T-helper 2 cell (primary cell): Measurements from ENCODE around the gene GPS1.

Source experiments
- DNase-seq, 5 experiments: peaks; one replicate each; pipeline versions ENCODE4 v3.0.0 to v3.0.0-alpha.2; 2012 to 2022

The GPS1 gene

DNA sequence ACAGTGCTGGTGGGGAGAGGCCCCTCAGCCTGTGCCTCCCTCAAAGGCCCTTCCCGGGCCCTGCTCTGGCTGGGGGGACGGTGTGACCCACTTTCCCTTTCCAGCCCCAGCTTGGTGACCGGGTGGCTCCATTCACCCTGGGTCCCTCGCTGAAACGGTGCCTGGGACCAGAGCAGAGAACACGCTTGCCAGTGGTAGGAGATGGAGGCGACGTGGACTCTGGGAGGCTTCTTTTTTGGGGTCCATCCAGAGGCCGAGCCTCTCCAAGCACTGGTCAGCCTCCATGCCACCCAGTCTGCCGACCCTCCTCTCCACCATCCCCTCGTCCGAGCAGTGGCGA lies 36.8 kb upstream of the GPS1 start:
- no peak for DNase-seq

DNA sequence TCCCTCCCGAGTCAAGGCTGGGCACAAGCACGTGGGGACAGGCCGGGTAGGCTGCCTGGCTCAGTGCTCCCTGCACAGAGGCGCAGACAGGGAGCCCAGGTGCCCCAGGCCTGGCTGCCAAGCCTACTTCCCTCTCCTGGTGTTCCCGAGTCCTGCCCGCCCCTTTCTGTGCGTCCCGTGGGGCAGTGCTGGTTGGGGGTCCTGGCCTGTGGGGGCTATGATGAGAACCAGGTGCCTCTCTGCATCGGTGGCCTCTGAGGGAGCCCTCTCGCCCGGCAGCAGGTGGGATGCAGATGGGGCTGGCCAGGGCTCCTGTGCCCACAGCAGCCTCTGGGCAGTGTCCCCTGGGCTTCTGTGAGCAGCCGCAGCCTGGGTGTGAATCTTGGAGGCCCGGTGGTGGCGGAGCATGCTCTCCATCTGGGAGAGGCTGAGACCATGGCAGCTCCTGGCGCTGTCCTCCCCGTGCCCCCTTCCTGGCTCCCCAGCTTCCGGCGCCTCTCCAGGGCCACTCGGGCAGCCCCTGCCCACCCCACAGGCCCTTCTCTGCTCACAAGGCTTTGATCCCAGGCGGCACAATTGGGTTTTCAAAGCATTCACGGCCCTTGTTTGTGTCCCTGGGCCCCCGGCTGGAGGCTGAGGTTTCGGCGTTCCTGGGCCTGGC lies 36.3 kb upstream of the GPS1 start:
- no peak for DNase-seq

DNA sequence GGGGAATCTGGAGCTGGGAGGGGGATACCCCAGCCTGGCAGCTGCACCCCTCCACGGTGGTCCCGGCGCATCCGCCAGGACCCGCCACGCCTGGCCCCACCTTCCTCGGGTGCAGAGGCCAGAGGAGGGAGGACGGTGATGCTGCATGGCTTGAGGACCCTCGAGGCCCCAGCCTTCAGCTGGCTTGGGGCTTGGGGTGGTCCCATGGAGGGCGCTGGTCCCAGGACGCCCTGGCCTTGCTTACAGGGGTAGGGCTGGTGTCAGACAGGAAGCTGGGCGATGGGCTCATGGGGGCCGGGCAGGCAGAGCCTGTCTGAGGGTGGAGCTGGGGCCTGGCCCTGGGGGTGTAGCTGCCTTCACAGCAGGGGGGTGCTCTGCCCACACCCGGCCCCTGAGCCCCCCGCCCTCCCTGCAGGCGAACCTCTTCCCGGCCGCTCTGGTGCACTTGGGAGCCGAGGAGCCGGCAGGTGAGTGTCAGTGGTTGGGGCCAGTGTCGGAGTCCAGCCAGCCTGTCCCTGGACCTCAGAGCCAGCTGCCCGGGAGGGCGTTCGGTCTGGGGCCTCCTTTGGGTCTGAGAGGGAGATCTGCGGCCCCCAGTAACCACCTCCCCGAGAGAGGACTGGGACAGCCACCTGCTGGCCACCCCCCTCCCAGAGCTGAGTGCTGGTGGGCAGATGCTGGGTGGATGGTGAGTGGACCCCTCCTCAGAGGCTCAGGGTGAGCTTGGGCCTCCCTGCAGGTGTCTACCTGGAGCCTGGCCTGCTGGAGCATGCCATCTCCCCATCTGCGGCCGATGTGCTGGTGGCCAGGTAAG lies 35.4 kb upstream of the GPS1 start:
- no peak for DNase-seq

- DNase-seq: no peak
These were observed 34.7 kb upstream of the GPS1 start for GRCh38 chr17:82016875-82017459.

GRCh38 chr17:82017612-82018151 lies 34.0 kb upstream of the GPS1 start:
- no peak for DNase-seq

GRCh38 chr17:82018152-82018988 lies 33.3 kb upstream of the GPS1 start:
- DNase-seq: no peak

DNA sequence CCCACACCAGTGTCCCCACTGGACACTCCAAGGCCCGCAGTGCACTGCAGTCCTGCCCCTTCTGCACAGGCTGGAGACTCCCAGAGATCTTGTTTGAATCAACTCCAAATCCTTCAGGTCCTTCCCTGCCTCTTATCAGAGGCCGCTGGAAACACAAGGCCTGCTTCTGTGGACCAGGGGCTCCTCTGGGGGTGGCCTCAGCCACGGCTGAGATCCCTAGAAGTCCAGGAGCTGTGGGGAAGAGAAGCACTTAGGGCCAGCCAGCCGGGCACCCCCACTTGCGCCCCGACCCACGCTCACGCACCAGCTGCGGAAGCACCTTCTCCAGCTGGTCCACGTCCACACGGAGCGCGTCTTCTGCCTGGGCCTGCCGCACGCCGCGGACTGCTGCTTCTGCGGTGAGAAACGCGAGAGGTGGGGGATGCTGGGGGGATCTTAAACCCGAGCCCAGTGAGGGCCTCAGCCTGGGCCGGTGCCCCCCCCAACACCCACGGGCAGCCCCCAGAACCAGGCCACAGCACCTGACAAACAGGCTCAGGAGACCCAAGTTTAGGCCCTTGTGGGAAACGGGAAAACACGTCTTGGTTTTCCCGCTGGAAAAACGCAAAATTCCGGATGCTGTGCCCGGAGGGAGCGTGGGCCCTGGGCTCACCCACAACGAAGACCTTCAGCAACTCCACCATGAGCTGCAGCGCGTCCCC lies 32.6 kb upstream of the GPS1 start:
- no peak for DNase-seq

GRCh38 chr17:82019690-82020571 lies 31.8 kb upstream of the GPS1 start:
- peak; percentile 28 to 57 (median 44) for DNase-seq

- DNase-seq: no peak
These were observed 31.1 kb upstream of the GPS1 start for GRCh38 chr17:82020572-82021106.

GRCh38 chr17:82021107-82021899 lies 30.4 kb upstream of the GPS1 start:
- peak in 3 of 5 experiments; percentile 35 to 66 (median 41) for DNase-seq

GRCh38 chr17:82021900-82022309 lies 29.8 kb upstream of the GPS1 start:
- DNase-seq: no peak

- DNase-seq: no peak
These were observed 29.3 kb upstream of the GPS1 start, which contains the start of gene CENPX for GRCh38 chr17:82022310-82022980. Gene CENPX (minus strand): TSS chr17:82022878. CDS start chr17:82022861, 17 bp downstream.

GRCh38 chr17:82022981-82023446 lies 28.7 kb upstream of the GPS1 start, which contains the start of gene LRRC45:
Gene LRRC45 (plus strand): TSS chr17:82023305. CDS start chr17:82023644, 339 bp downstream.
- DNase-seq: peak; percentile 99 to 100 (median 99)

DNA sequence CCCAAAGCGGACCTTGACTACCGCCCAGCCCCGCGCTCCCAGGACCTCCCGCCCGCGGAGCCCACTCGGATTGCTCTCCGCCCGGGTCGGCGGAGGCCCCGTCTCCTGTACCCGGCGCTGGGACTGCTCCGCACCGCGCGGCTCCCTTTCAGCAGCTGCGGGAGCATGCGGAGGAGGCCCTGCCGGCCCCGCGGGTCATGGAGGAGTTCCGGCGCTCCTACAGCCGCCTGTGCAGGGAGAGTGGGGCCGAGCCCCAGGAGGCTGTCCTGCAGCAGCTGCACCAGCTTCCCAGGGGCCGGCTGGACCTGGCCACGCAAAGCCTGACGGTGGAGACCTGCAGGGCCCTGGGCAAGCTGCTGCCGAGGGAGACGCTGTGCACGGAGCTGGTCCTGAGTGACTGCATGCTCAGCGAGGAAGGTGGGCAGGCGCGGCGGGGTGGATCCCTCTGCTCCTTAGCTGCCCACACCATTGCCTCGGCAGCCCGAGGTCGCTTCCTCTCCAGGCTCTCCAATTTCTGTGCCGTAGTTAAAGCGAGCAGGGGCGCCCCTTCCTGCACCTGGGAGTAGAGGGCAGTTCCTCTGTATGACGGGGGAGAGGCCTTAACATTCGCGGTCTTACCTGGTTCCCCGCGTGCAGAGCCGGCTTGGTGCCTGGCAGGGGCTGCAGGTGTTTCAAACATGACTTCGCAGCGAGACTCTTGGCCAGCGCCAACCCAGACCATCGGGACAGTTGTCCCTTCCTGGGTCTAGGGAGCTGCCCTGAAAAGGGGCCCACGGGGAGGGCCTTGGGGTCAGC lies 28.1 kb upstream of the GPS1 start:
- peak in 2 of 5 experiments; percentile 10 to 35 for DNase-seq

GRCh38 chr17:82024859-82025258 lies 26.8 kb upstream of the GPS1 start:
- no peak for DNase-seq

DNA sequence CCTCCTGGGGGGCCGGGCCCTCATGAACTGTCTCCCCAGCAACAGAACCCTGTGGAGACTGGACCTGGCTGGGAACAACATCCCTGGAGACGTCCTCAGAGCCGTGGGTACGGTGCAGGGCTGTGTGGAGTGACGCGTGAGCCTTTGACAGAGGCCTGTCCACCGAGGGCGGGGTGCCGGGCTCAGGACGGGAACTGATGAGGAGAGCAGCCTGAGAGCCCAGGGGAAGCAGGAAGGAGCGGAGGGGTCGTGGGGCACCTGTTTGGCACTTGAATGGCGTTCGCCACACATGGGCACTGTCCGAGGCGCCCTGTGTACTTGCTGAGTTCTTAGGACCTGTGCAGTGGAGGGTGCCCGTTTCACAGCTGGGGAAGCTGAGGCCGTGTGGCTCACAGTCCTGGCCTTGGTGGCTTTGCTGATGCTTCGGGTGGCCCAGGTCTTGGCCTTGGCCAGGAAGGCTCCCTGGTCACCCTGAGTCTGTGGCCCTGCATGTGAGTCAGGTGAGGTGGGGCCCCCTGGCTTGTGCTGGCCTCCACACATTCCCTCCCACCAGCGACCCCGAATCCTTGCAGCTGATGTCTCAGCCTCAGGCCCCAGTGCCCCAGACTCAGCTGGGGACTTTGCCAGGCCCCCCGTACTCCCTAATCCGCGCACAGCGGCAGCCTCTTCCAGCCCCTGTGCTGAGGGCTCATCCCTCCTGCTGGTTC lies 26.1 kb upstream of the GPS1 start:
- DNase-seq: no peak

DNA sequence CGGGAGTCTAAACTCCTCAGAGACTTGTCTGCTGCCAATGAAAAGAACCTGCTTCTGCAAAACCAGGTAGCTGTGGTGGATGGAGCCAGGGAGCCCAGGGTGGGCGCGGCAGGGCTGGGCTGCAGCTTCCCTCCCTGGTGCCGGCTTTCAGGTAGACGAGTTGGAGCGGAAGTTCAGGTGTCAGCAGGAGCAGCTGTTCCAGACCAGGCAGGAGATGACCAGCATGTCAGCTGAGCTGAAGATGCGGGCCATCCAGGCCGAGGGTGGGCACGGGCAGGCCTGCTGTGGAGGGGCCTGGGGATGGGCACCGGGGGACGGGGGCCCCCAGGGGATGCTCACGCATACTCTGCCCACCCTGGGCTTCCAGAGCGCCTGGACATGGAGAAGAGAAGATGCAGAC lies 23.5 kb upstream of the GPS1 start:
- DNase-seq: no peak
